Measurements from ENCODE around the gene UQCC2. TPM values are rescaled to one million over a fixed set of nuclear protein-coding genes. Genes with fewer than 3 reads are reported as not detected.
A peak's percentile ranks its signal among the peaks of the same experiment; 100 is the strongest.

The UQCC2 gene
- total RNA-seq, 1 donor from 2014 or later = 190 TPM

DNA sequence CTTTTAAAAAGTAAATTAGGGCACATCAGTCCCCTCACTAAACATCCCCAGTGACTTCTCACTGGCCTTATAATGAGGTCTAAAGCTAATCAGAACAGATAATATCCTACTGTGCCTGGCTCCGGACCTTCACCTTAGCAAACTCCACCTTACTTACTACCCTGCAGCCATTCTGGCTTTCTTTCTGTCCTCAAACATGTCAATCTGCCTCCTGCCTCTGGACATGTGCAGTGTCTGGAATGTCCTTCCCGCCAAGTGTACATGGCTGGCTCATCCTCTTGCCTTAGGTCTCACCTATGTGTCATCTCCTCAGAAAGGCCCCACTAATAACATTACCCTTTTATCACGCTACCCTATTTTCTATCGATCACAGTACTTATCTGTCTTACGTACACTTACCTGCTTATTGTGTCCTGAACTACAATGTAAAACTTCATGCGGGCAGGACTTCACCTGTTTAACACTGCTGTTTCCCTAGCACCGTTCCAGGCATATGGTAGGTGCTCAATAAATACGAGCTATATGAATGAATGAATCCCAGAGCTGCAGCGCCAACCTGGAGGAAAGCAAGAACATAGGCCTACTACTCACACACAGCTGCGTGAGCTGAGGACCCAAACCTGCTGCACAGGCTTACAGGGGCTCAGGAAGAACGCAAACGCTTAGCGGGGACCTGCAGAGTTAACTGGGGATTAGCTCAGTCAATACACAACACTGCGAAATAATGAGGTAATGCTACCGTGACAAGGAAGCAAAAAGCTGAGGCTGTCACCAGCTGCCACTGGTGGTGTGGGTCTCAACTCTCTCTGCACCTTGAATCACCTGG is 991 bp downstream of the UQCC2 start:
- no peak for DNase-seq
- intact Hi-C loops (cut with micrococcal nuclease) = no loop called here
- no peak for ATAC-seq

DNA sequence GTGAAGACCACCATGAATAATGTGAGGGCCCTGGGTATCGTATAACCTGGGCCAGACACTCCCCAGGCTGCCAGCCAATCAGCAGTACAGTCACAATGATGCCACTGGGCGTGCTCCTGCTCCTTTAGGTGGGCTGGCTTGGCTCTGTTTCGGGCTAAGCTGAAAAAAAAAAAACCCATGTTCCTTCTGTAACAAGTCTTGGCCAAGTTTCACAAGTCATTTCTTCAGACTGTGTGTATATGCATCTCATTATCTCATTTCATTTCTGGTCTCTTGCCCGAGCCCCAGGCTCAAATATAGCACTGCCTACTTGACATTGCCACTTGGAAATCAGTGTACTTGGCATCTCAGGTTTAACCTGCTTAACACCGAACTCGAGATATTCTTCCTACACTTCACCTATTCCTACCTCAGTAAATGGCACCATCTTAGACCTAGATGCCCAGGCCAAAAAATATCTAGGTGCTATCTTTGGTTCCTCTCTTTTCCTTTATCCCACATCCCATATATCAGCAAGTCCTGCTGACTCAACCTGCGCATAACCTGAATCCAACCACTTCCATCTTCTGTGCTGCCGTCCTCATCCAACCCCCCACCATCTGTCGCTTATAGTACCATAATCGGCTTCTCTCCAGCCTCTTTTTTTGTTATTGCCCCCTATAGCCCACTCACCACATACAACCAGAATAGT is 1.8 kb downstream of the UQCC2 start:
- peak; percentile 51 for ATAC-seq
- DNase-seq = no peak
- intact Hi-C loops (cut with micrococcal nuclease) = no loop called here

DNA sequence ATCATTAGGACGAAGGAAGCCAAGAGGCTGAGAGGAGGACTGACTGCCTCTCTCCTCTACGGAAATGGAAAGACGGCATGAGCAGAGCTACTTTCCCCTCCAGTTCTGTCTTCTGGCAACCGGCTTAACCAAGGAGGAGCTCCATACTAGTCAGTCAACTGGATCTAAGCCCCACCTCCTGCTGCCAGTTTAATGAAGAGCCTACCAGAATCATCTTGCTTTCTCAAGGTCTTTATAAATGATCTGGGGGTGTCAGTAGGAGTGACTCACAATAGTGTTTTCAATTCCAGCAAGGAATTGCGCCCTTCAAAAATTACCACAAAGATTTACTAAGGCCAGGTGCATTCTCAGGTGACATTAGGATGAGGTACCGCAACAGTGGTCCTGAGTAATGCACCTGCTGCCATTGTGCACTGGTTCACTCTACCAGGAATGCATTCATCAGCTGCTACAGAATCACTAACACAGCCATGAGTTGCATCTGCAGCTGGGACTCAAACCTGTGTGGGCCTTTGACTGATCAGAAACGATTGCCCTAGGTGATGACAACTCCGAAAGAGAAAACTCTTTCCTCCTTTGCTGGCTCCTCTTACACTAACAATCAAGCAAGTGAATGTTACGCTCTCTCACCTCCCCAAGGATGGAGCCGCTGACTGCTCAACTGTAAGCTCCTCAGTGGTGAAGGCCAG is 2.8 kb downstream of the UQCC2 start:
- ATAC-seq (no peak), DNase-seq (no peak)
- intact Hi-C loops (cut with micrococcal nuclease) = no loop called here

DNA sequence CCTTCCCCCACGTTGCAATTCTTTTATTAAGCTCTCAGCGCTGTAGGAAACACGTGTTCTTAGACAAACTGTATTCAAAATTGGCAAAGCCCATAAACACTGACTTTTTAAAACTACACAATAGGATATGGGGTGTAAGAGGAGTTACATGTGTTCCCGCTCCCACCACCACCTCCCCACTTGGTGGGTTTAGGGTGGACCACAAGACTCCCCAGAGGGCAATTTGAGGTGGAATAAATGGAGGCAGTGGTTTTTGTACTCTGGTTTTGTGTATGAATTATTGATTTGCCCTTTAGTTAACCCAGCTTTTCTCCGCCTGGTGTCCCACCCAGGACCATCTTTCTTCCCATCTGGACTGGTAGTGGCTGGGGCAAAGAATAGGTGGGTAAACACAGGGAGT is 3.7 kb downstream of the UQCC2 start:
- intact Hi-C loops (cut with micrococcal nuclease) = no loop called here
- no peak for ATAC-seq
- no peak for DNase-seq

DNA sequence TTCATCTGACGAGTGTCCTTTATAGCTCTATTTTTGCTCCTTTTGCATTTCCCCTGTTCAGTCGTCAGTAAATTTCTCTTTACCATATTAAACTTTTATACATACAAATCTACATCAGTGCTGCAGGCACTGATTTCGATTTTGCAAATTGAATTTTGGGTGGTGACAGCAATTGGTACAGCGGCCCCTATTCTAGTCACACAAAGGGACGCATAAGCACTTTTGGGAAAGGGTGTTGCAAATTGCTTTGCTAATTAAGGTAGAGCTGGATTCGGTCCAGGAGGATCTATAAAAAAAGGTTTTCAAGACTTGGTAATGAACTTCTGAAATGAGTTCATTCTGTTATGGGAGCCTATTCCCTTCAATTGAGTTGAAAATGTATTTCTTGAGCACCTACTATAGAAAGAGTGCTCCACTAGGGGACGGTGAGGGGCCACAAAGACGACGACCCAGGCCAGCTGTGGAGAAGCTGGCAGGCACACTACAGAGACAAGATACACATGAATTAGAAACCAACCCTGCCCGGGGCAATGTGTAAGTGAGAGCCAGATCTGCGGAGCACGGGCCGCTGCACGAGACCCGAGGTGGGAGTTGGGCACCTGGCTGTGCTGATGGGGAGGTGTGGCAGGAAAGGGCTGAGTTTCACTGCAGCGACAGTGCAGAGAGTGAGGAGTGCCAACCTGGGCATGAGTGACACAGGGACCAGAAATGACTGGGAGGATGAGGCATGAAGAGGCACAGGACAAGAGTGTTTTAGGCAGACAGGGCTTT is 5.4 kb downstream of the UQCC2 start:
- no peak for DNase-seq
- no peak for ATAC-seq
- intact Hi-C loops (cut with micrococcal nuclease) = no loop called here

DNA sequence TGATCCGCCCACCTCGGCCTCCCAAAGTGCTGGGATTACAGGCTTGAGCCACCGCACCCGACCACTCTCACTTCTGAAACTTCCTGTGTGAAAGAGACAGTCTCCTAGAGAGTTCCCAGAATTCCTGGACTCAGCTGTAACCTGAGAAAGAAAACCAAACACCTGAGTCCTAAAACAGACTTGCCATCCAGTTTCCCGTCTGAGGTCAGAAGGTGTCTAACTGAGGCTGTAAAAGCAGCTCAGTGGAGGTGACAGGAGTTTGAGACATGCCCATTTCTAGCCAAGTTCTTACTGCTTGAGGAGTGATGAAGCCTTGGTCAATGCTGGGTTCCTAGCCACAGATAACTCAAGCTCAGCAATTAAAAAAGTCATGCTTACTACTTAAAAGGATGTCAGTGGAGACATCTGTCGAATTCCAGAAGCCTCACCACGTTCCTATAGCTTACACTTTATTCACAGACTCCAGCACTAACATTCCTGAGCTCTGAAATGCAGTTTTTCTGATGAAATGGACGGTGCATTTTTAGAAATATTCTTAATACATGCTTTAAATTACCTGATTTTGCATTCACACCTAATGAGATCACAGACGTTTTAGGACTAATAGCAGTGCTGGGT is 6.1 kb downstream of the UQCC2 start:
- intact Hi-C loops (cut with micrococcal nuclease) = no loop called here
- ATAC-seq (no peak), DNase-seq (no peak)

DNA sequence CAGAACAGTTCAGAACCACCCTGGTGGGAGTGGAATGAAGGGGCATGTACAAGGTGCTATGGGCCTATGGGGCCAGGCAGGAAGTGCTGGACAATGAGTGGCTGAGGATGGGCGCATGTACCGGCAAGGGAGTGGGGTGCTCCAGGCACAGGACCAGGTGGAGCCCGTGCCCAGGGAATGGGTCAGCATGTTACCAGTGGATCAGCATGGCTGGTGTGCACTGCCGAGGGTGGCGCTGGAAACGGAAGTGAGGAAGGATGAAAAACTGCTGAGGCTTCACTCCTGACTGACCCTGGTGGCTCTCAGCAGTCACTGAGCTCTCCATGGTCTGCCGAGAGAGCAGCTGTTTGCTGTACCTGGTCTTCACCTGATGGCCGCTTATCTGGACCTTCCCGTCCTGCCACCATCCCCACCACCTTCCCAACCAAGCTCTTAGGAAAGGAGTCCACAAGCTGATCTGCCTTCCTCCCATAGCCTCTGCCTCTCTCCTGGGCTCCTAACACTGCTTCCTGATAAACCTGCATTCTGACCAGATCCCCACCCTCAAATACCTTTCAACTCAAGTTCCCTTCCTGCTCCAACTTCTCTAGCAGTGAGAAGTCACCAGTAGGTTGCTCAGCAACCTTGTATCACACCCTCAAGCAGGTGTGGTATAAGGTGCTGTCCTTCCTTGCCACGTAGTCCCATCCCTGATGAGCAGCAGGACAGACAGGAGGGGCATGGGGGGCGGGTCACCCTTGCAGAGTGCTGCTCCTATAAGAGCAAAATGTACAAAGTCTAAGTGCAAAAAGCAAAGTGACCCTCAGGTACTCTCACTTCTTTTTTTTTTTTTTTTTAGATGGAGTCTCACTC is 7.1 kb downstream of the UQCC2 start:
- no peak for ATAC-seq
- intact Hi-C loops (cut with micrococcal nuclease) = loop anchor here (5.0 kb wide), 1 partner anchor 117 kb away; no protein-coding TSS in a partner anchor
- DNase-seq = no peak

DNA sequence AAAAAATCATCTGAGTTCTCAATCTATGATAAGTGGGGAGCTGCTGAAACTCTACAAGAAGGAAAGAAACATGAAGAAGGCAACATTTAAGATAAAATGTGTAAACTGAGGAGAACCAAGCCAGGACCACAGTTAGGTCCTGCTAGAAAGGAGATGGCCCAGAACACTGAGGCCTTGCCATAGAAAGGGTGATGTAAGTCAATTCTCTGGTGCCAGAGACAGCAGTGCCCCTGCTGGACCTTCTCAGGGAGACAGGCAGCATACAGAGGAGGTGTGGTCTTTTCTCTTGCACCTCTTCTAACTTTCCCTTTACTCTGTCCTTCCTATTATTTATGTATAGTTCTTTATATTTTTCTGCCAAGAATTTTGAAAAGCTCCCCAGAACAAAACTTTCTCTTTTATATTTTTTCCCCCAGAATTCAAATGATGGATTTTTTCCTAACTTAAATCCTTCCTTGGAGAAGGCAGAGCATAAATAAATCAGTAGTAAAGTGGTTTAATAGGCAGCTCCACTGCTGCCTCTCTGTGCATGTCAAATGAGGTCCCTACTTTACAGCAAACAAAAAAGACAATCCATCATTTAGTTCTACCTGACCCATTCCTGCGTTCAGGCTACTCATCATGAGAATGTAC is 9.0 kb downstream of the UQCC2 start:
- intact Hi-C loops (cut with micrococcal nuclease) = loop anchor here (5.0 kb wide), 1 partner anchor 115 kb away; no protein-coding TSS in a partner anchor
- ATAC-seq (peak; percentile 64), DNase-seq (no peak)

DNA sequence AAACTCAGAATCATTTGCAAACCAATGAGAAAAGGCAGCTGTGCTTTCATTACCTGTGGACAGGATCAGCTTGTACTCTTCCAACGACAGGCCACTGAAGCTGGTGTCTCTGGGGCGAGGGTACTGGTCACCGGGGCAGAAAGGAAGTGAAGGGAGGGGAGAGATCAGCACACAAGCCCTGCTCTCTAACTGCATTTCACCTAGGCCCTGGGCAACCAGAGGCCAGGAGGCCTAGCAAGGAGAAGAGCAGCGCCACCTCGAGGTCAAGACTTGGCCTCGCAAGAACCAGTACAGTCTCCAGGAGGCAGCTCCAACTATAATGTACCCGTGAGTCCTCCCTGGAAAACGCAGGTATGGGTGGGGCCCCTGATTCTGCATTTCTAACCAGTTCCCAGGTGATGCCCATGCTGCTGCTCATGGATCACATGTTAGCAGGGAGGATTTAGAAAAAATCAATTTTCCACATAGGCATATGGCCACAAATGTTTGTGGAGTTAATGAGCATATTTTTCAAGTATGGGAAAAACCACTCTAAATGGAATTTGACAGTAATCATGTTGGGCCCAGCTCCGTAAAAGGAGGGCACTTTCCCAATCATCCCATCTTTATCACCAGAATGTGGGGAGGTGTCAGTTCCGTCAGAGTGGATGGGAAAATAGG is 11.0 kb downstream of the UQCC2 start:
- DNase-seq = peak; percentile 74
- peak; percentile 26 for ATAC-seq
- intact Hi-C loops (cut with micrococcal nuclease) = loop anchor here (5.0 kb wide), 1 partner anchor 113 kb away; no protein-coding TSS in a partner anchor

DNA sequence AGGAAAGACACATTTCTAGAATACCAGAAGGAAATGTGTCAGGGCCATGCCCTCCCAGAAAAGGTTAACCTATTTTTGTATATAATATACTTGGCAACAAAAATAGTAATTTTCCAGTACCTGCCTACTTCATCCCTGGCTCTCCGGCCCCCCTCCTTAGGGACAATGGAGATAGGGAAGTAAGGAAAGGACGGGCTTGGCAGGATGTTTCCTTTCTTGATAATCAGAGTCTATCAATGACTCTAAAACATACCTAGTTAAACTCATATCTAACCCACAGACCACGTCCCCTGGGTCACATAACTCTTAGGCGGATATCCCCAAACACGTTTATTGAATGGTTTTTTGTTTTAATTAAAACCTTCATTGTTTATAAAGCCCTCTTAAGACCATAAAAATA is 11.8 kb downstream of the UQCC2 start:
- ATAC-seq = no peak
- DNase-seq = no peak
- intact Hi-C loops (cut with micrococcal nuclease) = loop anchor here (5.0 kb wide), 1 partner anchor 112 kb away; no protein-coding TSS in a partner anchor

DNA sequence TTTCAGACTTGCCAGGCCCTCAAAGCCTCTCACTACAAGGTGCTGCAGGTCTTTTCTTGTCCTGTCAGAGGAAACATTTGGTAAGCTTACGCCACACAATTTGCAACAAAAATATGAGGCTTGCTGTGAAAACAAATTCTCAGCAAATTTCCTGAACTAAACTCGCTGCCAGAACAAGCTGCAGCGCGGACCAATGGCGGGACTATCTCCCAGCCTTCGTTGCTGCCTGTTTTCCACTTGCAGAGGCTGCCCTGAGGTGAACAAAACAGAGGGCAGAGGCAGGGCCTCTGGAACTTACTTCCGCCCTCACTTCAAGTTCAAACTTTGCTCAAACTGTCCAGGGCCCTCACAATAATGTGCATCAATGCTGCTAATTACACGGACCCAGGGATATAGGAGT is 12.4 kb downstream of the UQCC2 start:
- DNase-seq (no peak), ATAC-seq (no peak)
- intact Hi-C loops (cut with micrococcal nuclease) = no loop called here

DNA sequence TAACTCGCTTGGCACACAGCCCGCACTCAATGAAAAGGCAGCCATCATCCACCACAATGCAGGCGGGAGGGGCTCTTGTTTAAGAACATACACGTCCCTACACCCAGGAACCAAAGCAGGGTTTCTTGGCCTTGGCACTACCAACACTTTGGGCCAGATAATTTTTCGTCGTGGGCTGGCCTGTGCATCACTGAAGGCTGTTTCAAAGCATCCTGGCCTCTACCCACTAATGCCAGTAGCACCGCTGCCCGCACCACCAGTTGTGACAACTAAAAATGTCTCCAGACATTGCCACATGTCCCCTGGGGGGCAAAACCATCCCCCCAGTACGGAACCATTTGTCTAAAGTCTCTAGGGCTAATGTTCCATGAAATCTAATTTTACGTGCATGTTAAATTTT is 13.0 kb downstream of the UQCC2 start:
- DNase-seq (no peak), ATAC-seq (no peak)
- intact Hi-C loops (cut with micrococcal nuclease) = no loop called here

DNA sequence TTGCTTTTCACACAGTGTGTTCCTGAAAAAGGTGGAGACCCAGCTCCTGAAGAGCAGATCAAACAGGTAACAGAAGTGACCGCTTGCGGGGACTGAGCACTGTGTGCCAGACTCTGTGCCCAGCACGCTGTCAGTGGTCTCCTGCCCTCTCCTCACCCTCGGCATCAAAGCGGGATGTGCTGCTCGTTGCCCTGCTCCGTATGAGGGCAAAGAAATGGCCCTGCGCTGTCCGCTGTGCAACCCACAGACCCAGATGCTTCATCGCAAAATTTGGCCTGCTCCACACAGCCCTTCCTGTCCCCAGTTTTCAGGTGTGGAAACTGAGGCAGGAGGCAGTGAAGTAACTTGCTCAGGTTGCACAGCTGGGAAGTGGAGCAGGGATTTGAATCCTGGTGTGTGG is 13.7 kb downstream of the UQCC2 start:
- ATAC-seq (no peak), DNase-seq (no peak)
- intact Hi-C loops (cut with micrococcal nuclease) = no loop called here

DNA sequence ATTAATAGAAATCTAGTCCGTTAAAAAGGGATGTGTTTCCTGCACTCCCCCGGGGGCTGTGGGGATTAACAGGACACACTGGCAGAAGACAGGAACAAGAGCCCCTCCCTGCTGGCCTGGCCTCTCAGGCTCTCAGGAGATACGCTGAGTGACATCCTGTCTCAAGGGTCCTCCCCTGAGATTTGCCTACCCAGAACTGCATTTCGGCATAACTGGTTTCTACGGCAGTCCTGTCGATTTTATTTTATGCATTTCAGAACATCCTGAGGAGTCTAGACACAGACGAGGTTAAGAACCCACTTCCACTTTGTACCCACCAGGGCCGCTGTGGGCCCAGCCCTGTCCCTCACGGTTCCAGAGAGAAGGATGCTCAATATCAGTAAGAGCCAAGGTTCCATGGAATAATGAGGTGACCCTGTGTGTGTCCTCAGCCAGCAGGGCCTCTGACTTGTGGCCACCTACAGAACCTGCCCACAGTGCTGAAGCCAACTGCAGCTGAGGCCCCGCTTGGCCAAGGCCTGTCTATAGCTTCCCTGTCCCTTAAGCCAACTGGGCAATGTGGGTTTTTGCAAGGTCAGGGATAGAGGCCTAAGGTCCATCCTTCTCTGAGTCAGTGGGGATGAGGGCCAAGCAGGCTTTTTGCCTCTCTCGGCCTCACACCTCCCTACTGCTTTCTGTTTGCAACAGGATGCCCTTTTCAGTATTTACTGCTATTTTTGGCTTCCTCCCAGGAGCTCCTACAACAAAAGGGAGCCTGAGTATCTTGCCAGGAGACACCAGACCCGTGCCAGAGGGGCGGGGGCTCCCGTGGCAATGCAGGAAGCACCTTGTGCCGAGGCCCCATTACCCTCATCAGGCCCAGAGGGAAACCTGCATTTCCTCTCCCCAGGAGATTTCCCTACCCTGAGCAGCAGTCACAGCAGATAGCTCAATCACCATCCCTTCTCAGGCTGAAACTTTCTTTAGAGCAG is 14.7 kb downstream of the UQCC2 start:
- peak; percentile 25 for ATAC-seq
- intact Hi-C loops (cut with micrococcal nuclease) = no loop called here
- DNase-seq = peak; percentile 71

DNA sequence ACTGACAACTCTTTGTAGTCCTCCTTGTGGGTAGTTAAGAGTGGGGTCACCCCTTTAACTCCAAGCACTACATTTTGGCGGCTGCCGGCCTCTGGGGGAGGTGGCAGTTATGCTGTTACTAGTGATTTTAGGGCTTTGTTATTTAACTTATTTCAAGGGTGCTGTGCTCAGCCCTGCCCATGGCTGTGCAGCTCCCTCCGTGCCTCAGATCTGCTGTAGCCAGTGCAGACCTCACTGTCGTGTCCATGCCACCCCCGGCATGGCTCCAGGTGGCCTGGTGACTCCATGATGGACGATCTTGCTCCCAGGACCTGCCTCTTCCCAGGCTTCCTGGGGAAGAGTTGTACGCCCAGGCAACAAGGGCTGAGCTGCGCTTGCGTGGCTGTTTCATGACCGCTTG is 15.4 kb downstream of the UQCC2 start:
- intact Hi-C loops (cut with micrococcal nuclease) = no loop called here
- ATAC-seq (no peak), DNase-seq (no peak)

DNA sequence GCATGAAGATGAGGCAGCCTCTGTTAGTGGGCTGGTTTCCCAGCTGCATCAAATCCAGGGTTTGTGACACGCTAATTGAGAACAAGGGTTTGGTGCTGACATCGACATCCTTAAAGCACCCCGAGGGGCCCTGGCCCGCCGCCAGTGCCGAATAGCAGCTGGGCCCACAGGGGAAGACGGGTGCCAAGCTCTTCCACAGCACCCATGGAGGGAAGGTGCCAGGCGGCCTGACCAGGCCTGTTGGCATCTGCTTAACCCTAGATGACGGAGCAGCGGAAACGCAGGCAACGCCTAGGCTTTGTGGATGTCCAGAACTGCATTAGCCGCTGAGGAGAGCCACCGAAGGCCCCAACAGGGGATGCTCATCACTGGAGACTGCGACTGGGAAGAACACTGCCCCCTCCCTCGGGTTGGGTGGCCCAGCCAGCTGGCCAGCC is 16.0 kb downstream of the UQCC2 start:
- ATAC-seq (no peak), DNase-seq (no peak)
- intact Hi-C loops (cut with micrococcal nuclease) = no loop called here
